ENCODE measurements around the gene GCHFR.

The GCHFR gene

GRCh38 chr15:40807028-40807887 is 43.4 kb downstream of the GCHFR start, which contains the start of the genes DNAJC17 and ZFYVE19:
Gene DNAJC17 (minus strand): TSS chr15:40807473. CDS start chr15:40807446, 27 bp downstream.
Gene ZFYVE19 (plus strand): TSS chr15:40807089. CDS start chr15:40807590, 501 bp downstream.
- H3K4me3 ChIP-seq (ENCODE audit: low read depth, low read length) = peak within 1 kb of the TSS; percentile 67
- peak; percentile 96 for DNase-seq (ENCODE audit: low read depth)
- TF ChIP-seq CTCF (IDR thresholded peaks at IDR 0.05; ENCODE audit: control insufficient read depth, extremely low read depth, insufficient read depth) = no peak

- no peak for DNase-seq (ENCODE audit: low read depth)
- H3K4me3 ChIP-seq (ENCODE audit: low read depth, low read length) = peak overlapping the region; percentile 67
- no peak for TF ChIP-seq CTCF (IDR thresholded peaks at IDR 0.05; ENCODE audit: control insufficient read depth, extremely low read depth, insufficient read depth)
Observed at GRCh38 chr15:40807888-40808461, 44.1 kb downstream of the GCHFR start.

GRCh38 chr15:40808861-40809450 is 45.1 kb downstream of the GCHFR start:
- no peak for TF ChIP-seq CTCF (IDR thresholded peaks at IDR 0.05; ENCODE audit: control insufficient read depth, extremely low read depth, insufficient read depth)
- no peak overlapping the region for H3K4me3 ChIP-seq (ENCODE audit: low read depth, low read length)
- DNase-seq (ENCODE audit: low read depth) = no peak

GRCh38 chr15:40812721-40813425 is 49.0 kb downstream of the GCHFR start:
- no peak for DNase-seq (ENCODE audit: low read depth)
- no peak overlapping the region for H3K4me3 ChIP-seq (ENCODE audit: low read depth, low read length)
- no peak for TF ChIP-seq CTCF (IDR thresholded peaks at IDR 0.05; ENCODE audit: control insufficient read depth, extremely low read depth, insufficient read depth)

GRCh38 chr15:40815042-40815698 is 51.3 kb downstream of the GCHFR start:
- TF ChIP-seq CTCF (IDR thresholded peaks at IDR 0.05; ENCODE audit: control insufficient read depth, extremely low read depth, insufficient read depth) = no peak
- no peak for DNase-seq (ENCODE audit: low read depth)
- H3K4me3 ChIP-seq (ENCODE audit: low read depth, low read length) = no peak overlapping the region
